K562 (cell line): ENCODE results near the gene UQCC2. TPM values are rescaled to one million over a fixed set of nuclear protein-coding genes. Genes with fewer than 3 reads are reported as not detected.

Experiments
- ATAC-seq: fragments of 200-7000 bp; cut with Tn5 transposase; 3 replicates; pipeline ENCODE4 v1.9.1; 2020; ENCODE audit warnings: moderate library complexity
- BruUV-seq: library from RNA; stranded (reverse); fragments of 400-500 nt; replicated peaks from 2 replicates; lab custom pipeline; 2021; lab: Mats Ljungman, UMichigan
- CTCF ChIA-PET: fragments of 300-600 bp; formaldehyde crosslinking; extraction: SDS; loops from one replicate; lab custom pipeline; 2021; ENCODE audit warnings: low intra/inter-chr PET ratio; lab: Yijun Ruan, JAX
- POLR2A ChIA-PET: fragments of 300-600, 350-650 bp; sonication (Branson Sonifier 250); formaldehyde crosslinking; extraction: SDS; loops from one replicate; lab custom pipeline; 2021; ENCODE audit warnings: antibody characterized with exemption, inconsistent platforms; lab: Yijun Ruan, JAX
- DNase-seq, 4 experiments: peaks; one replicate each; pipeline versions ENCODE4 v3.0.0 to v3.0.0-alpha.2; 2011 to 2018; ENCODE audit warnings: low spot score in 3 of 4, mixed read lengths in 3 of 4; ENCODE audit errors: extremely low read depth in 1 of 4
- FAIRE-seq: peaks from 2 replicates; lab custom pipeline; 2011; peaks lifted over from hg19 to GRCh38; lab: Jason Lieb, UNC
- H2AFZ ChIP-seq: 2 replicates; pipeline ENCODE4 v1.6.0; 2011; ENCODE audit warnings: low read depth, low read length, control low read depth, inconsistent platforms
- H3K27ac ChIP-seq: fragments of 200-600 bp; 3 replicates; pipeline ENCODE4 v1.8.0; 2011; ENCODE audit warnings: low read depth, mild to moderate bottlenecking, control low read depth, inconsistent platforms, low read length, moderate library complexity, mixed read lengths; ENCODE audit errors: extremely low read depth
- H3K27me3 ChIP-seq, 2 experiments: fragments of 300-600 bp in 1 of 2; 2 replicates in 1 of 2; 3 replicates in 1 of 2; pipeline versions ENCODE4 v1.6.0 to v1.8.0; 2011; ENCODE audit warnings: inconsistent platforms in 2 of 2, low read length in 2 of 2, mild to moderate bottlenecking in 1 of 2, mixed read lengths in 1 of 2, moderate library complexity in 1 of 2; ENCODE audit not compliant: control insufficient read depth in 2 of 2, insufficient read depth in 2 of 2
- H3K36me3 ChIP-seq: fragments of 300-600 bp; 3 replicates; pipeline ENCODE4 v1.8.0; 2011; ENCODE audit warnings: mild to moderate bottlenecking, low read length, inconsistent platforms; ENCODE audit not compliant: control insufficient read depth, insufficient read depth
- H3K4me1 ChIP-seq, 2 experiments: fragments of 200-600 bp in 1 of 2; replicated peaks in 1 of 2; 2 replicates in 1 of 2; 3 replicates in 1 of 2; pipeline versions ENCODE4 v1.5.1 to v1.8.0; 2011; ENCODE audit warnings: inconsistent platforms in 2 of 2, low read length in 2 of 2, mild to moderate bottlenecking in 1 of 2, mixed read lengths in 1 of 2, moderate library complexity in 1 of 2; ENCODE audit not compliant: control insufficient read depth in 2 of 2, insufficient read depth in 2 of 2
- H3K4me2 ChIP-seq: 2 replicates; pipeline ENCODE4 v1.6.1; 2011; ENCODE audit warnings: low read length, control low read depth, inconsistent platforms, mixed read lengths; ENCODE audit not compliant: insufficient read depth
- H3K4me3 ChIP-seq: fragments of 200-600 bp; sonication (generic), shearing (Covaris generic); 2 replicates; pipeline ENCODE4 v1.5.1; 2016; ENCODE audit warnings: control low read depth, inconsistent platforms
- H3K79me2 ChIP-seq: fragments of 200-600 bp; 3 replicates; pipeline ENCODE4 v1.8.0; 2011; ENCODE audit warnings: low read length, inconsistent platforms; ENCODE audit not compliant: control insufficient read depth, insufficient read depth
- H3K9ac ChIP-seq, 2 experiments: 2 replicates each; pipeline versions ENCODE4 v1.6.0 to v1.6.1; 2011; ENCODE audit warnings: low read depth in 2 of 2, low read length in 2 of 2, control low read depth in 1 of 2, inconsistent platforms in 1 of 2, mild to moderate bottlenecking in 1 of 2, mixed read lengths in 1 of 2; ENCODE audit not compliant: insufficient read depth in 1 of 2
- H3K9me1 ChIP-seq: one replicate; pipeline ENCODE4 v1.6.0; 2011; ENCODE audit warnings: inconsistent platforms, mild to moderate bottlenecking, low read length, moderate library complexity; ENCODE audit not compliant: control insufficient read depth, insufficient read depth
- H3K9me3 ChIP-seq: replicated peaks from 2 replicates; pipeline ENCODE4 v1.5.1; 2011; ENCODE audit warnings: low read depth, low read length, inconsistent platforms; ENCODE audit not compliant: control insufficient read depth, insufficient read depth
- H4K20me1 ChIP-seq: replicated peaks from 2 replicates; pipeline ENCODE4 v1.6.1; 2011; ENCODE audit warnings: low read length, inconsistent platforms, mixed read lengths; ENCODE audit not compliant: control insufficient read depth, insufficient read depth
- HDAC3 ChIP-seq: fragments of 450-650 bp; IDR thresholded peaks from 2 replicates; pipeline ENCODE4 v1.6.1; 2018; ENCODE audit warnings: borderline replicate concordance, mild to moderate bottlenecking, moderate library complexity; ENCODE audit not compliant: partially characterized antibody
- NR2C2 ChIP-seq, 2 experiments: fragments of 200-800 bp in 1 of 2; sonication (Bioruptor generic) in 1 of 2; sonication (generic) in 1 of 2; formaldehyde crosslinking in 1 of 2; IDR thresholded peaks; 2 replicates each; pipeline versions ENCODE4 v1.6.1 to v1.8.0; 2016 to 2022; ENCODE audit warnings: mild to moderate bottlenecking in 1 of 2, missing compliant biosample characterization in 1 of 2, missing genetic modification characterization in 1 of 2, missing genetic modification reagents in 1 of 2
- ZNF431 ChIP-seq: sonication (generic); formaldehyde crosslinking; IDR thresholded peaks from 2 replicates; pipeline ENCODE4 v1.8.0; 2022; ENCODE audit warnings: mild to moderate bottlenecking, missing genetic modification reagents
- ZNF644 ChIP-seq: fragments of 200-800 bp; sonication (Bioruptor generic); IDR thresholded peaks from 2 replicates; pipeline ENCODE4 v1.6.1; 2016; ENCODE audit warnings: low read depth, missing genetic modification characterization, missing compliant biosample characterization
- WGBS: fragments of 100-300 bp; shearing (Covaris generic); methylation state at CpG from one replicate; pipeline ENCODE4 v1.1.6; 2016; ENCODE audit warnings: low coverage, mixed read lengths; ENCODE audit not compliant: insufficient coverage; ENCODE audit errors: missing lambda C conversion rate; 5-methylcytosine and 5-hydroxymethylcytosine counted together
- in situ Hi-C: fragments of 300-500 bp; cut with MboI; formaldehyde crosslinking; loops from 4 replicates; pipeline ENCODE4 v1.15.0; 2018; ENCODE audit warnings: inconsistent platforms, mixed read lengths
- intact Hi-C: fragments of 100-400 bp; cut with micrococcal nuclease; formaldehyde crosslinking; loops from 2 replicates; pipeline ENCODE4 v1.14.2; 2022
- polyA plus RNA-seq, 8 experiments: library from polyadenylated mRNA; depleted of rRNA in 4 of 8; stranded (reverse) in 5 of 8; unstranded in 3 of 8; fragments of >200 nt; fragmentation: Nextera tagmentation in 2 of 8; fragmentation: Illumina TruSeq in 1 of 8; extraction: Ambion mirVana in 2 of 8; extraction: Trizol in 1 of 8; gene quantifications; 2 replicates each; pipeline versions ENCODE4 v1.2.1 to v1.2.3, GENCODE V29; 2011 to 2014; ENCODE audit warnings: inconsistent platforms in 1 of 8, missing spikeins in 1 of 8
- total RNA-seq, 7 experiments: library from RNA; depleted of rRNA in 6 of 7; stranded (reverse); fragments of >200 nt in 6 of 7; fragmentation: Illumina TruSeq in 2 of 7; extraction: Trizol in 2 of 7; gene quantifications; 2 replicates each; pipeline versions ENCODE4 v1.2.1 to v1.2.3, GENCODE V29; 2011 to 2021; ENCODE audit warnings: low replicate concordance in 1 of 7

The UQCC2 gene
- total and polyA plus RNA-seq, 9 of the 15 experiments (the other 6 are each of a cell fraction or from before 2014, with no cell fraction given): 58.5 to 927 (median 158) TPM

GRCh38 chr6:33755070-33755869, 43.8 kb upstream of the UQCC2 start:
- Histone ChIP-seq H3K4me1 (peaks cover 0 to 10% of the 10 kb centered on the region in 2 experiments; a peak in 2 of 5 replicates), H3K4me2 (no peak overlapping the region), H3K27ac (no peak overlapping the region), H3K4me3 (no peak overlapping the region), H3K27me3 (peaks cover 42 to 72% of the 10 kb centered on the region in 2 experiments), H3K9ac (no peak overlapping the region), H4K20me1 (peaks cover 3% of the 10 kb centered on the region; the same call in 1 of the 2 replicates)
- POLR2A ChIA-PET: interaction anchor here (0.6 to 1.0 kb wide), 4 partner anchors 15 to 1361 kb away, joined by 3 to 4 read pairs (median 3); no protein-coding TSS in a partner anchor
- in situ Hi-C loops: no loop called here
- FAIRE-seq: no peak
- no peak for ATAC-seq
- TF ChIP-seq ZNF644 (tag) (no peak), NR2C2 (CRISPR knock-in tag; IDR thresholded peaks at IDR 0.05) (no peak), NR2C2 (tag; IDR thresholded peaks at IDR 0.05) (no peak), HDAC3 (no peak), ZNF431 (no peak)
- TF ChIP-seq, all 486 proteins: peak for 0
- Histone ChIP-seq H2AFZ (no peak overlapping the region), H3K9me1 (peaks cover 3% of the 10 kb centered on the region), H3K9me3 (no peaks in the 10 kb centered on the region), H3K79me2 (no peaks in the 10 kb centered on the region), H3K36me3 (no peaks in the 10 kb centered on the region)
- BruUV-seq: no TSS peak
- CTCF ChIA-PET: no interaction called here
- 2% methylated on average over 12 of the region's 13 CpGs for WGBS
- DNase-seq: peak in 2 of 4 experiments; percentile 56 to 57
- intact Hi-C loops: no loop called here
